HUDEP-2 (cell line): ENCODE data around the gene BCORL1.

Experiments
- DNase-seq, 76 experiments: peaks; one replicate each; lab custom pipeline; 2025; ENCODE audit not compliant: unreplicated experiment in 76 of 76; lab: John Stamatoyannopoulos, UW

The BCORL1 gene

DNA sequence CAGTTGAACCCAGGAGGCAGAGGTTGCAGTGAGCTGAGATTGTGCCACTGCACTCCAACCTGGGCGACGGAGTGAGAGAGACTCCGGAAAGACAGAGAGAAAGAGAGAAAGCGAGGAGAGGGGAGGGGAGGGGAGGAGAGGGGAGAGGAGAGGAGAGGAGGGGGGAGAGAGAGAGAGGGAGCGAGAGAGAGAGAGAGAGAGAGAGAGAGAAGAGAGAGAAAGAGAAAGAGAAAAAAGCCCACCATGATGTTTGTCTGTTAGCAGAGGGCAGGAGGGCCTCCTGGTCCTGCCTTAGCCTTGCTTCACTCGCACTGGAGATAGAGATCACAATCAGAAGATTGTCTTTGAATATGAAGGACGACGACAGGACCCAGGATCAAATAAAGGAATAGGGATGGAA, 18.7 kb upstream of the BCORL1 start:
- DNase-seq, result no peak

DNA sequence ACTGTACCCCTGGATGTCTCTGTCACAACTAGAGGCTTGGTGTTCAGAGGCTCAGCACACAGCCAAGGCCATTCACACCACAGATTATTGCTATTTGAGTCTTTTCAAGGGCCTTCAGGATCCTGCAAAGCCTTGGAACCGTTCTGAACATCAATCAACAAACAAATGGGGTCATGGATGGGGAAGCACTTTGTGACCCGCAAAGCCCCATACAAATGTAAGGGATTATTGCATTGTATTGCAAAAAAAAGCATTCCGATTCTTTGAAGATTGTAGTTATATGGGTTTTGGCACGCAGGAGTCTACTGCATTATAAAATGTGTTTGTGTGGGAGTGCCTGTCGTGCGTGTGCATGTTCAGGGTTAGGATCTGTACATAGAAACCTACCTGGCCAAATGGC, 17.3 kb upstream of the BCORL1 start:
- no peak for DNase-seq

DNA sequence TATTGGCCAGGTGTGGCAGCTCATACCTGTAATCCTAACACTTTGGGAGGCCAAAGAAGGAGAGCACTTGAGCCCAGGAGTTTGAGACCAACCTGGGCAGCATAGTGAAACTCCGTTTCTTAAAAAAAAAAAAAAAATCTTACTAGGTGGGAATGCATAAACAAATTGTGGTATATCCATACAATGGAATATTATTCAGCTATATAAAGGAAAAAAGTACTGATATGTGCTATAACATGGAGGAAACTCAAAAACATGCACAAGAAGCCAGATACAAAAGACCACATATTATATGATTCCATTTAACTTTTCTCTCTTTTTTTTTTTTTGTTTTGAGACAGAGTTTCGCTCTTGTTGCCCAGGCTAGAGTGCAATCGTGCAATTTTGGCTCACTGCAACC, 13.5 kb upstream of the BCORL1 start:
- no peak for DNase-seq

DNA sequence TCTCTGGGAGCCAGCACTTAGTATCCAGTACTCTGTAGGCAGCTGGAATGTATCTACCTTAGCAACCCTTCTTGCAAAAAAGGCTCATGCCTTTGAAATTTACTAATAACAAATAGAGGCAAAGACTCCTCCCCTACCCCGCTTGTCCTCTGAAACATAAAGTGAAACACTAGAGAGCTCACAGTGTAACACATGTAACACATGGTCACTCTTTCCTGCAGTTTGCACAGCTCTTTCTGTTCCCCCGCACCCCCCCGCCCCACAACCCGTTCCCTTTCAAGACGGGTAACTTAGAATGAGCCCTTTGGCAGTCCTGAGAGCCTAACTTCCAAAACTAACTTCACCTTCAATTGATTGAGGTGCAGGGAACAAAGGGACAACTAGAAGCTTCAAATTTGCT, 6.0 kb upstream of the BCORL1 start:
- DNase-seq, result no peak

DNA sequence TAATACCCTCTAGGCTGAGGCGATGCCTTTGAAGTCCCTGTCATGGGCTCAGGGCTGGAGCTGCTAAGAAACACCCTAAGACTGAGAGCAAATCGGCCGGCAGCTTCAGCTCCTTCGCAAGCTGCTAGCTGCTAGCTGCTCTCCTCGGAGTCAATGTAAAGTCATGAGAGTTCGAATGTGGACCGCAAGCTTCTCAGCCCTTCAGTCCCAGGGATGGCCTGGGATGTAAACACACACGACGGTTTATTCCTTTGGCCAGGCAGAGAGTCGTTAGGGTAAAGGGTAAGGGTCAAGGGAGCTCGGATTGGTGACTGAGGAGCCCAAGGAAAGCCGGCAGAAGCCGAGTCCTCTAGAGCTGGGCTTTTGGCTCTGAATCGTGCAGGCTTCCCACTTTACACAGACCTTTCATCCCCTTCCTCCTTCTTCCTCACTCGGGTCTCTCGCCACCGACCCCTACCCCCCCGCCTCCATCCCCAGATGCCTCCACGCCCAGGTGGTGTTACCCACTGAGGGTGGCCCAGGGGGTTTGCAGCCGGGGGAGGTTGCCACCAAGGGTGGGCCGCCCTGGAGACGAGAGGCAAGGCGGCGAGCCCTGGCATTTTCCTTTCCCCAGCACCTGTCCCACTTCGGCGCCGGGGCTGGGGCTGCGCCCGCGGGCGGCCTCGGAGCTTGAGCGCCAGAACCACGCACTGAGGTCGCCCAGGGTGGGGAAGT, 3.1 kb upstream of the BCORL1 start:
- DNase-seq, result peak in 1 of 76 experiments; percentile 0

DNA sequence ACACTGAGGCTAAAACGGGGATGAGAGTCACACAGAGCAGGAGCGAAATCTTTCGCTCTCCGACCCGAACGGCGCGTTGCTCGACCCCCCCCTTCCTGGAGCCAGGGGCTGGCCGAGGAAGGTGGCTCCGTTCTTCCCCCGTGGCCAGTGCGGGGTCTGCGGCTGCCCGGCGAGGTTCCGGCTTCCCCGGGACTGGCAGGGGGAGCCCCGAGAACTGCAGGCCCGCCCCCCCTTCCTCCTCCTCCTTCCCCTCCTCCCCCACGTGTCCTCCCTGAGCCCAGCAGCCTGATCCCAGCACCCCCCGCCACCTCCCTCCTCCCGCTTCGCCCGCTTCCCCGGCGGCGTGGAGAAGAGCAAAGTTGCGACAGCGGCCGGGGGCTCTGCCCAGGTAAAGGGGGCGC, 2.4 kb upstream of the BCORL1 start:
- DNase-seq, result no peak

DNA sequence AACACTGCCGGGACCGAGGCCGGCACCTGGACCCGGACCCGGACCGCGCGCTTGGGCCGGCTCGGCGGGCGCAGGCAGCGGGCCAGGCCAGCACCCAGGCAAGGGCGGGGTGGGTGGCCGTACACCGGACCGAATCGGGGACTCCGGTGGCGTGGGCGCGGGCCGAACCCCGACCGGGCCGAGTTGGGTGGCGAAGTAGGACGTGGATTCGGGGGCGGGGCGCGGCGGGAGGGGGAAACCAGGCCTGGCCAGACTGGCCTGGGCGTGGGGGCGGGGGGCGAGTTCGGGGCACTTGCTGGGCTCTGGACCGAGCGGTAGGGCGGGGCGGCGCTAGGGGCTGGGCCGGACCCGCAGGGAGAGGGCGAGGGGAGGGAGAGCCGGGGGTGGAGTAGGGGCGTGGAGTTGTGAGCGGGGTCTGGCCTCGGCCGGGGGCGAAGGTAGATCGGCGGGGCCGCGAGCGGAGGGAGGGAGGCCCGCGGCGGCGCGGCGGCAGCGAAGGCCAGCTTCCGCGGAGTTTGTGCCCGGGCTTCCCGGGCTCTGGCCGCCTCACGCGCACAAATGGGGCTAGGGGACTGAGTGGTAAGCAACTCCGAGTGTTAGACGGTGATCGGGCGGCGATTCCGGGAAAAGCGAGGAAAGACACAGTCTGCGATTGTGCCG, 1.8 kb upstream of the BCORL1 start:
- DNase-seq, result peak in 5 of 76 experiments; percentile 1 to 6 (median 3)

DNA sequence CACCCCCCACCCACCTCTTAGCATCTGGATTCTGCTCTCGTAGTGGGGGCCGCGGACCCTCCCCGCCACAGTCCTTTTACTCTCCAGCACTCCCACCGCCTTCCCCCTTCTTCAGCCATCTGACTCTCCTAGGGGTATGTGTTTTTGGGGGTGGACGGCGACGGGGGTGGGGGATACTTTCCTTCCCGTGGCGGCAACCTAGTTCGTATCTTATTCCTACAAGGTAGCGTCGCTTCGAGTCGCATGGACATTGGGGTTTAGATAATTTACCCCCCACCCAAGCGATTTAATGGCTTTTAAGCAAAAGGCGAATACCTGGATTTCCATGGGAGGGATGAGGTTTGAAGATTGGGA, 1.3 kb upstream of the BCORL1 start:
- DNase-seq, result no peak

DNA sequence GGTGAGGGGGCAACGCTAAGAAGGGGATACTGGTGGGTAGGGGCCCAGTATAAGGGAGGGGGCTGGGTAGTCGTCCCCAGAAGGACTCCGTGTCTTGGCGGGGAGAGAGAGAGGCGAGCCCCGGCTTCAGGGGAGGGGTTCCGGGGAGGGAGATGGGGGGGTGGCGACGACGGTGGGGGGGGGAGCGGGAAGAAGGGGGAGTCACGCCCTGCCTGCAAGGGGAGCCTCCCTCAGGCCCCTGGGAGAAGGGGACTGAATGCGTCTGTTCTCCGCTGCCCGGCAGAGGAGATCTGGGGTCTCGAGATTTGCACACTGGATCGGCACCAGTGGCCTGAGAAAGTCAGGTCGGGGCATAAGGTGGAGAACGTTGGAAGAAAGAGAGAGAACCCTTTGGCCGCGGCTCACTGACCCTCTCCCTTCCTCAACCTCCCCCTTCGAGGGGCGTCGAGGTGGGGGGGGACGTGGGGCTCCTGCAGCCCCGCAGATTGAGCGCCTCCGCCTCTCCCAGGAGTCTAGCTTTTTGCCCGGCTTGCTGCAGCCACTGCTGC, 609 bp upstream of the BCORL1 start:
- DNase-seq, result no peak

DNA sequence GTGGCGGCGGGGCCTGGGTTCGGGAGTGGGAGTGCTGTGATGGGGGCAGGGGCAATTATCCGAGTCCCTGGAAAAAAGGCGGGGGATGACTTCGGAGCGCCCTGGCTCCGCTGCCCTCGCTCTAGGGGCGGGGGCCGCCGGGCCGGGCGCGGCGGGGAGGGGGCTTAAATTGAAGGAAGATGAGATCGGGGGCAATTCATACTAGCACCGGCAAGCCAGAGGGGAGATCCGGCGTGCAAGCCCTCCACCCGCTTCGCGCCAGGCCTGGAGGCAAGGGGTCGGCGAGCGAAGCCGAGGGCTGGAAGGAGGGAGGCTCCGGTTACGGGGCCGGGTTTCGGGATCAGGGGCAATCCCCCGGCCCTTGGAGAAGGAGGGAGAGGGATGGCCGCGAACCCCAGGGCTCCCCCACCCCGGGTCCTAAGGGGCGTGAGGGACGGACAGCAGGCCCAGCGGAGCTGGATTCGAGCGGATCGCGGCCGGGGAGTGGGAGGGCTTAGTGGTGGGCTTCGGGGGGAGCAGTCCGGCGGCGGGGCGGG, 1.2 kb downstream of the BCORL1 start:
- peak in 1 of 76 experiments; percentile 1 for DNase-seq

DNA sequence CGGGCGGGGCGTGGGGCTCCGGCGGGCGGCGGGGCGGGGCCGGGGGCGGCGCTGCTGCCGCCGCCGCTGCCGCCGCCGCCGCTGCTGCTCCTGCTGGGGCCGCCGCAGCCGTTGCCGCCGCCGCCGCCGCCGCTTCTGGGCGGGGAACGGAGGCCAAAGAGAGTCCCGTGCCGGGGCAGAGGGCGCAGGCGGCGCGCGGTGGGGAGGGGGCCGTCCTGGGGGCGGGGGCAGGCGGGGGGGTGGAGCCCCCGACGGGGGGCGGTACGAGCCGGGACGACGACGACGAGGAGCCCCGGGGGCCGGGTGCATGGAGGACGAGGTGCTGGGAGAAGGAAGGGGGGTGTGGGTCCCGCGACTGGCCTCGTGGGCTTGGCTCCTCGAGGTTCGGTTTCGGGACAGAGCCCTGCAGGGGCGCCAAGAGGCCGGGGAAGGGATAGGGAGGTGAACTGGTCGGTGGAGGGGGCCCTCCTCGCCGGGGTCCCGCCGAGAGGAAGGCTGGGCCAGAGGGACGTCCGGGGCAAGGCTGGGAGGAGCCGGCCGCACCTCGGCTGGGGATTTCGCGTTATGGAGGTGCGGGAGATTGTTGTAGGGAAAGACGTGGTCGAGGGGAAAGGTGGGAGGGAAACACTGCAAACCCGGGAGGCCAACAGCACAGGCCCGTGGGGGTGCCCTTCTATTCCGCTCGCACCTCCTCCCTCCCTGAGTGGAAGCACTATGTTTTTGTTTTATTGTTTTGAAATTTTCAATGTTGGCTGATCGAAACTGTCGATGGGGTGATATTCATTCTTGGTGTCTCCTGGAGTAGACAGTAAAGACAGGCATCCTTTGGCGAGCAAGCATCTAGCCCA, 1.9 kb downstream of the BCORL1 start:
- peak in 5 of 76 experiments; percentile 0 to 7 (median 4) for DNase-seq

DNA sequence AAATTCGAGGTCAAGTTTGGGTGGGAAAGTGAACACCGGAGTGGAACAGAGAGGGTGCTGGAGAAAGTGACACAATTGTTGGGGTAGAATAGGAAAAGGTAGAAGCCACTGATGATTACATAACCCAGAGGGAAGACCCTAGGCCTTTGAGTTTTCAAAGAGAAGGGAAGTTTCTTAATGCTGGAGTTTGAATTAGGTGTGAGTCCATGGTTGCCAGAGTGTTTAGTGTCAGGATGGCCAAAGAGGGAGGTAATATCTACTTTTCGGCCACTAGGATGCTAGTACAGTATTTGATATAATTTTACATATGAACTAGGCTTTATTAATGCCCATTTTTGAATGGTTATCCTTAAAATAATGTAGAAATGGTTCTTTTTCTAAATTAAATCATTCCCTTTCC, 5.4 kb downstream of the BCORL1 start:
- no peak for DNase-seq

DNA sequence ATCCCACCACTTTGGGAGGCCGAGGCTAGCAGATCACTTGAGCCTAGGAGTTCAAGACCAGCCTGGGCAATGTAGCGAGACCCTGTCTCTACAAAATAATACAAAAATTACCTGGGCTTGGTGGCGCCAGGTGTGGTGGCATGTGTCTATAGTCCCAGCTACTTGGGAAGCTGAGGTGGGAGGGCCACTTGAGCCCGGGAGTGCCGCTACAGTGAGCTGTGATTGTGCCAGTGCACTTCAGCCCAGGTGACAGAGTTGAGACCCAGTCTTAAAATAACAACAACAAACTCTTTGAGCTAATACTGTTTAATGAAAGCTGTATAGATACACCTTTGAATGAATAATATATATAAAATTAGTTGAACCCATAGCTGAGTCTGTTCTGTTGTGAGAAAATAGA, 9.7 kb downstream of the BCORL1 start:
- DNase-seq, result no peak

DNA sequence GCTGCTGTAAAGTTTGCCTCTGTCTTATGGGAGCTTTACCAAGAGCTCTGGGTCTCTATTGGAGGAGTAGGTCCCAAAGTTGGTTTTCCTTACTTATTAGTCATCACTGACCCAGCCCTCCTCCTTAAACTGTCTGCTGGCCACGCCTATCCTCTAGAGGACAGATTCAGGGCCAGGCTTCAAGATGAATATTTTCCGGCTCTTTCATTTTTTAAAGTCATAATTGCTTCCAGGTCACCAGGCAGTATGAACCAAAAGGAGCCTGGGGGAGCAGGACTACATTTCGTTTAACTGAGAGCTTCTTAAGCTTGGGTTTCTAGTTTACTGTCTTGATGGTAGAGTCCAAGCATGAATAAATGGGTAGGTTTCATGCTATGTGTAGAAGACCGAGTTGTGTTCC, 13.7 kb downstream of the BCORL1 start:
- DNase-seq, result peak in 10 of 76 experiments; percentile 0 to 36 (median 1)

DNA sequence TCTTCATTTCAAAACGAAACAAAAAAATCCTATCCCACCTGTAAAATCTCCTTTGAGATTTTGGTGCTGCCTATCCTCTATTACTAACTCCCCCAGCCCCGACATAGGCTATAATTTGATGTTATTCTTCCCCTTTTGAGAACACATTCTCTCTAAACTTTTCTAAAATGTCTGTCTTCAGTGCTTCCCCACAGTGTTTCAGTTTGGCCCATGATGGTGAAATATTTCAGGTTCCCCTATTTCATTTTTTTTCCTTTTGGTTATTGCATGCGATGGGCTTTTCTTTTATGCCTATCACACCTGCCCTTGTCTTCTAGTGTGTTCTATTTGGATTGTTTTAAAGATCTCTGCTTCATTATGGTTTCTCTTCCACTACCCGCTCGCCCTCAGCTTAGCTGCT, 14.7 kb downstream of the BCORL1 start:
- no peak for DNase-seq

DNA sequence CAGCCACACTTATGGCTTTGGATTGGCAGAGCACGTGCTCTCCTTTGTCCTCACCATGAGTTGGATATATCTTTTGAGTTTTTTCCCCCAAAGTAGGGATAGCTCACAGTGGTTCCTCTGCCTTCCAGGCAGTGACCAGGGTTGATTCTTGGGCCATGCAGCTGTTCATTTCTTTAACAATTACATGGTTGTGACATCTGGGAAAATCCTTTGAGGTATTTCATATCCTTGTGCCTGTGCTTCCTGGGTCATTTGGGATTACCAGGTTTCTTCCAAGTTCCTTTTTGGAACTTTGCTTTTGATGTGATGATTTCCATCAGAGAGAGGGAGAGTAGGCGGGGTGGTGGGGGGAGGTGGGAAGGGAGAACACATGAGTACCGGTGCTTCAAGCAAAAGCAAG, 15.6 kb downstream of the BCORL1 start:
- DNase-seq, result no peak

DNA sequence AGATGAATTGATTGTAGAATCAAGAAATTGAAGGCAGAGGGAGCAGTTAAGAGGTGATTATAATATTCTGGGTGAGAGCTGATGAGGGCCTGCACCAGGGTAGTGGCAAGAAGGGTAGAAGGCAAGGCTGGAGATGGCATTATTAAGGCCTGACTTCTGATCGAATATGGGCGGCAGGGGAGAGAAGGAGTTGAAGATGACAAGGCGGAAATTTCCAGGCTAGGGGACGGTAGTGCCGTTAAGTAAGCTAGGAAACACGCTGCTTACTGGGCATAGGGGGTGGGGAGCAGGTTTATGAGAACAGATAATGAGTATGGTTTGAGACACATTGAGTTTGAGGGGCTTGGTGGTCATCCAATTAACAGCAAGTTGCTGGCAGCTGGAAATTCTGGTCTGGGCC, 19.5 kb downstream of the BCORL1 start:
- peak in 2 of 76 experiments; percentile 1 to 3 for DNase-seq

DNA sequence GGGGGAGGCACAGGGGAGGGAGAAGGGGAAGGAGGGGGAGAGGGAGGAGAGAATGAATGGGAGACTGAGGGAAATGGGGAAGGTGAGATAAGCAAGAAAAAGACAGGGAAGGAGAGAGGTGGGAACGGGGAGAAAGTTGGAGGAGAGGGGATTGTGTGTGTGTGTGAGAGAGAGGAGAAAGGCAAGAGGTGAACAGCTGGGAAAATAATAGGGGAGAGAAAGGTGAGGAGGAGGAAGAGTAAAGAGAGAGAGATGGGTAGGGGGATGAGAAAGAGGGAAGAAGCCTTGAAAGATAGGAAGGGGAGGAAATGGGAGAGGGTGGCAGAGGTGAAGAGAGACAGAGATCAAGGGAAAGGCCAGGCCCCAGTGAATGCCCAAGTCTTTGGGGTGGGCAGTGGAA, 20.1 kb downstream of the BCORL1 start:
- no peak for DNase-seq

DNA sequence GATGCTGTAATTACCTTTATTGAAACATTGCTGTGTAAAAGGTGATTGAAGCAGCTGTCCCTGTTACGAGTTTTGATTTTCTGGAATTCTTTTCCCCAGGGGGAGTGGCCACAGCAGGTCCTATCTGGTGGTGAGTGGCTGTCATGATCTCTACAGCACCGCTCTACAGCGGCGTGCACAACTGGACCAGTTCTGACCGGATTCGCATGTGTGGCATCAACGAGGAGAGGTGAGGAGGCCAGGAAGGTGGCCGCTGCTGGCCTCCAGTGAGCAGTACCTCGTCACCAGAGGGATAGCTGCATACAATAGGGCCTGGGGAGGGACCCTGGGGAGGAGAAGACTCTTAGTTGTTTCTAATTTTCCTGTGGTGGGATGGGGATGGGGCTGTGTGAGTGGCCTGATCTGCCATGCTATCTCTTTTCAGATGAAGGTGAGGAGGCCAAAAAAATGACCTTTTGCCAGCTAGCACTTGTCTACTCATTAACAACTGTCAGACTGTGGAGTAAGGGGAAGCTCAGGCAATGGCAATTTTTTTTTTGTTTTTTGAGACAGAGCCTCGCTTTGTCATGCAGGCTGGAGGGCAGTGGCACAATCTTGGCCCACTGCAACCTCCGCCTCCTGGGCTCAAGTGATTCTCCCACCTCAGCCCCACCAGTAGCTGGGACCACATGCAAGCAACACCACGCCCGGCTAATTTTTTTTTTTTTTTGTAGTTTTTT, 22.8 kb downstream of the BCORL1 start:
- DNase-seq, result no peak

DNA sequence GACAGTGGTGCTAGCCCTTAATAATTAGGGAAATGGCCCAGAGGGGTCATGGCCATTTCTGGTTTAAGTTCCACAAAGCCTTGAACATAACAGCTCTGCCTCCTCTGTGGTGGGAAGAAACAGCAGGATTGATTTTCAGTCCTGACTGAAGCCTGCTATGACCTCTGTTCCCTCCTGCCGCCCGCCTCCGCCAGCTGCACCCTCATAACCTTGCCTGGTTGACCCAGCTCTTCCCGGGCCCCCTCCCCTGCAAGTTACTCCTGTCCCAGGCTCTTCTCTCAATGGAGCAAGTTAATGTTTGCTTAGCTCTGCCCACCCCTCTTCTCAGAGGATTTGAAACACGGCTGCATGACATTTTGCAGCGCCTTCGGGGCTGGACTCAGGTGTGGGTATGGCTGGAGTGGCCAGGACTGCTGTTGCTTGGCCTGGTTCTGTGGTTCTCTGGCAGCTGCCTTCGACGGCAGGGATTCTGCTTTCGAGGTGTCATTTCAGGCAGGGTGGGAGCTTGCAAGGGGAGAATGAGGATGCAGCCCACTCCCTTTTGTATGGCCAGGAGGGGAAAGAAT, 27.3 kb downstream of the BCORL1 start:
- no peak for DNase-seq
